HEK293T (cell line): ENCODE results near the gene PAPSS2.

Experiments
- CTCF ChIA-PET: fragments of 350-600 bp; formaldehyde crosslinking; extraction: SDS; loops from one replicate; lab custom pipeline; 2021; ENCODE audit warnings: antibody characterized with exemption, inconsistent platforms; lab: Yijun Ruan, JAX
- POLR2A ChIA-PET: fragments of 350-600 bp; formaldehyde crosslinking; extraction: SDS; loops from one replicate; lab custom pipeline; 2020; ENCODE audit warnings: antibody characterized with exemption, inconsistent platforms; lab: Yijun Ruan, JAX
- DNase-seq: peaks from one replicate; pipeline ENCODE4 v3.0.0; 2012; ENCODE audit warnings: mixed read lengths; ENCODE audit errors: extremely low spot score
- ARNT ChIP-seq: fragments of 450-650 bp; IDR thresholded peaks from 2 replicates; pipeline ENCODE4 v1.6.1; 2017; ENCODE audit warnings: mild to moderate bottlenecking
- BHLHE40 ChIP-seq: fragments of 450-650 bp; IDR thresholded peaks from 2 replicates; pipeline ENCODE4 v1.6.1; 2016; ENCODE audit warnings: mild to moderate bottlenecking, moderate library complexity, borderline replicate concordance
- CTBP1 ChIP-seq: fragments of 450-650 bp; IDR thresholded peaks from 2 replicates; pipeline ENCODE4 v1.6.1; 2016; ENCODE audit warnings: borderline replicate concordance
- ELF4 ChIP-seq: fragments of 450-650 bp; IDR thresholded peaks from 2 replicates; pipeline ENCODE4 v1.6.1; 2017; ENCODE audit warnings: antibody characterized with exemption
- FOXA1 ChIP-seq: fragments of 450-650 bp; IDR thresholded peaks from 2 replicates; pipeline ENCODE4 v1.6.1; 2016; ENCODE audit warnings: mild to moderate bottlenecking
- FOXK2 ChIP-seq: fragments of 450-650 bp; IDR thresholded peaks from 2 replicates; pipeline ENCODE4 v1.6.1; 2016; ENCODE audit warnings: mild to moderate bottlenecking
- FOXM1 ChIP-seq: fragments of 450-650 bp; IDR thresholded peaks from 2 replicates; pipeline ENCODE4 v1.6.1; 2017; ENCODE audit warnings: mild to moderate bottlenecking, borderline replicate concordance
- HDGF ChIP-seq: fragments of 450-650 bp; IDR thresholded peaks from 2 replicates; pipeline ENCODE4 v1.6.1; 2017; ENCODE audit warnings: antibody characterized with exemption, borderline replicate concordance
- L3MBTL2 ChIP-seq: fragments of 450-650 bp; conservative IDR thresholded peaks from 2 replicates; pipeline ENCODE4 v1.6.1; 2016; ENCODE audit warnings: mild to moderate bottlenecking
- LEF1 ChIP-seq: fragments of 450-650 bp; IDR thresholded peaks from 2 replicates; pipeline ENCODE4 v1.6.1; 2017; ENCODE audit warnings: mild to moderate bottlenecking, borderline replicate concordance
- NFRKB ChIP-seq: fragments of 450-650 bp; IDR thresholded peaks from 2 replicates; pipeline ENCODE4 v1.6.1; 2016; ENCODE audit warnings: mild to moderate bottlenecking, moderate library complexity
- SP1 ChIP-seq: fragments of 450-650 bp; IDR thresholded peaks from 2 replicates; pipeline ENCODE4 v1.6.1; 2017
- SUZ12 ChIP-seq: fragments of 450-650 bp; IDR thresholded peaks from 2 replicates; pipeline ENCODE4 v1.6.1; 2016; ENCODE audit warnings: mild to moderate bottlenecking
- TARDBP ChIP-seq: fragments of 450-650 bp; IDR thresholded peaks from 2 replicates; pipeline ENCODE4 v1.6.1; 2016
- ZNF384 ChIP-seq: fragments of 450-650 bp; IDR thresholded peaks from 2 replicates; pipeline ENCODE4 v1.6.1; 2016
- TF ChIP-seq, protein P1 (sequence below): fragments of 450-650 bp; IDR thresholded peaks from 2 replicates; pipeline ENCODE4 v1.6.1; 2016

Gene PAPSS2

DNA sequence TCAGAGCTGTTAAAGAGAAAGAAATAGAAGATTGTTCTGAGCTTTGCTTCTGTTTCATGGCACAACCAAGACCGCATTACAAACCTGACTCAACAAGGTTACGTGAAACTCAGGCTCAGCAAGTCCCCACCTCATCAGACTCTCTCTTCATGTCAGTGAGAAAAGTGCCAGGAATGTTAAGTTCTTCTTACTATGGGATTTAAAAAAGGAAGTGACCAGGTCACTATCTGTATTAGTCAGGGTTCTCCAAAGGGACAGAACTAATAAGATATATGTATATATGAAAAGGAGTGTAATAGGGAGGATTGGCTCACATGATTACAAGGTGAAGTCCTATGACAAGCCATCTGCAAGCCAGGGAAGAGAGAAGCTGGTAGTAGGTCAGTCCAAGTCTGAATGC lies 25.4 kb upstream of the PAPSS2 start:
- POLR2A ChIA-PET = no interaction called here
- DNase-seq = no peak
- CTCF ChIA-PET = no interaction called here
- TF ChIP-seq L3MBTL2 (no peak), TARDBP (no peak), HDGF (no peak)

DNA sequence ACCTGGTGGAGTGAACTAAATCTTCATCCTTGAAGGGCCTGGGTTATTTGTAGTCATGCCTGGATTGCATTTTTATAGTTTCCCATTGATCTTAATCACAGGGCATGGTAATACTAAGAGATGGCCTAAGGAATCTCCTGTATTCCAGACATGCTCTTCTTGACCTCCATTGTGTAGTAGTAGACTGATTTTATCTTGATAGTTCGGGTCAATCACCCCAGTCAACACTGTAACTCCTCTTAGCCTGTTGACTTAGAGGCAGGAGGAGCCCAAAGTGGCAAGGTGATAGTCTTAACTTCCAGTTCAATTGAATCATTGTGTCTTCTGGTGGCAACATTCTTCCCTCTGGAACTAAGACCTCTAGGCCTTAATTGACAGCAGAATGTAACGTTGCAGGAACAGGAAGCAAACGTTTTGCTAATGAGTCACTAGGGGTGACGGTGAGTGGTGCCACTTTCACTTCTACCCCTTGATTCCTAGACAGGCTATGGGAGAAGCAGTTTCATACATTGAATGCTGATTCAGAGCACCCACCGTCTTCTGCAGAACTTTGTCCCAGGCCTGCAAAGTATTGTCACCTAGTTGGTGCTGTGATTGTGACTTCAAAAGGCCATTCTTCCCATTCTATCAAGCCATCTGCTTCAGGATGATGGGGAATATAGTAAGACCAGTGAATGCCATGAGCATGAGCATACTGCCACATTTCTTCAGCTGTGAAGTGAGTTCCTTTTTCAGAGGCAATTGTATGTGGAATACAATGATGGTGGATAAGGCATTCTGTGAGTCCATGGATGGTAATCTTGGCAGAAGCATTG lies 24.0 kb upstream of the PAPSS2 start:
- DNase-seq = no peak
- CTCF ChIA-PET = no interaction called here
- POLR2A ChIA-PET = no interaction called here
- TF ChIP-seq ZNF384 (no peak), FOXK2 (no peak), FOXM1 (no peak), TARDBP (no peak), CTBP1 (no peak), LEF1 (no peak), HDGF (no peak), SP1 (no peak), SUZ12 (no peak)

DNA sequence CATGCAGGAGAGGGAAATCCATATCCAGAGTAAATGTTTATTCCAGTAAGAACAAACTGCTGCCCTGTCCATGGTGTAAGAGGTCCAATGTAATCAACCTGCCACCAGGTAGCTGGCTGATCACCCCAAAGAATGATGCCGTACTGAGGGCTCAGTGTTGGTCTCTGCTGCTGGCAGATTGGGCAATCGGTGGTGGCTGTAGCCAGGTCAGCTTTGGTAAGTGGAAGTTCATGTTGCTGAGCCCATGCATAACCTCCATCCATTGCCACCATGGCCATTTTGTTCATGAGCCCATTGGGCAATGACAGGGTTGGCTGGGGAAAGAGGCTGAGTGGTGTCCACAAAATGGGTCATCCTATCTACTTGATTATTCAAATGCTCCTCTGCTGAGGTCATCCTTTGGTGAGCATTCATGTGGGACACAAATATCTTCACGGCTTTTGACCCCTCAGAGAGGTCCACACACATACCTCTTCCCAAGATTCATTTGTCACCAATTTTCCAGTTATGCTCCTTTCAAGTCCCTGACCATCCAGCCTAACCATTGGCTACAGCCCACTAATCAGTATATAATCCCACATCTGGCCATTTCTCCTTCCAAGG lies 23.3 kb upstream of the PAPSS2 start:
- no peak for DNase-seq
- ChIA-PET POLR2A (no interaction called here), CTCF (no interaction called here)
- no peak for TF ChIP-seq SUZ12

DNA sequence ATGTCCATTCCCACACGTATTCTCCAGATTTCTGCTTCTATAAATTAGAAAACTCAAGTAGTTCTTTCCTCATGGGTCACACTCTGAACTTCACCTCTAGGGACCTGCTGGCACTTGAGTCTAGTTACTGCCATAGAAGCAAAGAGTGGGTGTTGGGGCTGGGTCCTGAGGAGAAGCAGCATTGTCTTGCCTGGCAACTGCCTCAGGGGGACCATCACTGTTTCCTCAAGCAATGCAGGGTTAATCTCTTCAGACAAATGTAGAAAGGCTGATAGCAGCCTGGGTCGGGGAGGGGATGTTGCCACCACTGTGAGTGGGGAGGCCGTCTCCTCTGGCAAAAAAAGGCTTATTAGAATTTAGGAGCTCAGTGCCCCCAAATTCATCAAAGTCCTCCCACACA lies 20.2 kb upstream of the PAPSS2 start:
- POLR2A ChIA-PET = no interaction called here
- no peak for DNase-seq
- TF ChIP-seq L3MBTL2 = no peak
- no peak for TF ChIP-seq FOXA1
- no peak for TF ChIP-seq BHLHE40
- TF ChIP-seq ARNT = no peak
- no peak for TF ChIP-seq HDGF
- no peak for TF ChIP-seq TARDBP
- no peak for TF ChIP-seq SUZ12
- TF ChIP-seq ELF4 = no peak
- no peak for TF ChIP-seq SP1
- TF ChIP-seq CTBP1 = no peak
- TF ChIP-seq, protein P1, sequence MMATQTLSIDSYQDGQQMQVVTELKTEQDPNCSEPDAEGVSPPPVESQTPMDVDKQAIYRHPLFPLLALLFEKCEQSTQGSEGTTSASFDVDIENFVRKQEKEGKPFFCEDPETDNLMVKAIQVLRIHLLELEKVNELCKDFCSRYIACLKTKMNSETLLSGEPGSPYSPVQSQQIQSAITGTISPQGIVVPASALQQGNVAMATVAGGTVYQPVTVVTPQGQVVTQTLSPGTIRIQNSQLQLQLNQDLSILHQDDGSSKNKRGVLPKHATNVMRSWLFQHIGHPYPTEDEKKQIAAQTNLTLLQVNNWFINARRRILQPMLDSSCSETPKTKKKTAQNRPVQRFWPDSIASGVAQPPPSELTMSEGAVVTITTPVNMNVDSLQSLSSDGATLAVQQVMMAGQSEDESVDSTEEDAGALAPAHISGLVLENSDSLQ = no peak
- no peak for TF ChIP-seq FOXK2
- TF ChIP-seq LEF1 = no peak
- TF ChIP-seq FOXM1 = no peak
- no peak for TF ChIP-seq ZNF384
- no peak for TF ChIP-seq NFRKB
- CTCF ChIA-PET = no interaction called here

DNA sequence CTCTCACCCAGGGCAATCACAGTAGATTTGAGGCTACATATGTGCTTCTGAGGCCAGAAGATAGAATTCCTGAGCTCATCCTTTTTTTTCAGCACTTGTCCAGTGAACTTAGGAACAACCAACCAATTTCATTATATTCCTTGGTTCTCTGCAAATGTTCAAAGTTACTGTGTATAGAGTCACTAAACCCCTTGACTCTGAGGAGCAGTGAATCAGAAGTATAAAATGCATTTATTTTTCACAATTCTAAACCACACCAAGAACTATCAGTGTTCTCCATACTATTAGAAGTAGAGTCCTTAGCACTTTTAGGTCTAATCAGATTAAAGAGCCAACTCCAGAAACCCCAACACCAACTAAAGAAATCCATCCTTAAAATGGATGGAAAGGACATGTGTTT lies 19.6 kb upstream of the PAPSS2 start:
- no peak for TF ChIP-seq NFRKB
- TF ChIP-seq ARNT = no peak
- no peak for TF ChIP-seq HDGF
- no peak for TF ChIP-seq FOXA1
- TF ChIP-seq FOXM1 = no peak
- no peak for TF ChIP-seq BHLHE40
- POLR2A ChIA-PET = no interaction called here
- no peak for DNase-seq
- CTCF ChIA-PET = no interaction called here

DNA sequence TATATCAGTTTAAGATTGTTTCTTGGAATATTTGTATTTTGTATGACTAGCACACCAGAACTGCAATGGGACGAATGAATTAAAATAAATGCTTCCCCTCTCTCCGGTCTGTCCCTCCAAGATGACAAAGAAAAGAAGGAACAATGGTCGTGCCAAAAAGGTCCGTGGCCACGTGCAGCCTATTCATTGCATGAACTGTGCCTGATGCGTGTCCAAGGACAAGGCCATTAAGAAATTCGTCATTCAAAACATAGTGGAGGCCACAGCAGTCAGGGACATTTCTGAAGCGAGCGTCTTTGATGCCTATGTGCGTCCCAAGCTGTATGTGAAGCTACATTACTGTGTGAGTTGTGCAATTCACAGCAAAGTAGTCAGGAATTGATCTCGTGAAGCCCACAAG lies 17.2 kb upstream of the PAPSS2 start:
- ChIA-PET CTCF (no interaction called here), POLR2A (no interaction called here)
- TF ChIP-seq ZNF384 (no peak), FOXK2 (no peak), FOXM1 (no peak), FOXA1 (no peak), SP1 (no peak), HDGF (no peak), CTBP1 (no peak), ELF4 (no peak), ARNT (no peak), L3MBTL2 (no peak), LEF1 (no peak), BHLHE40 (no peak), TARDBP (no peak), NFRKB (no peak), SUZ12 (no peak)
- TF ChIP-seq, protein P1 = no peak

DNA sequence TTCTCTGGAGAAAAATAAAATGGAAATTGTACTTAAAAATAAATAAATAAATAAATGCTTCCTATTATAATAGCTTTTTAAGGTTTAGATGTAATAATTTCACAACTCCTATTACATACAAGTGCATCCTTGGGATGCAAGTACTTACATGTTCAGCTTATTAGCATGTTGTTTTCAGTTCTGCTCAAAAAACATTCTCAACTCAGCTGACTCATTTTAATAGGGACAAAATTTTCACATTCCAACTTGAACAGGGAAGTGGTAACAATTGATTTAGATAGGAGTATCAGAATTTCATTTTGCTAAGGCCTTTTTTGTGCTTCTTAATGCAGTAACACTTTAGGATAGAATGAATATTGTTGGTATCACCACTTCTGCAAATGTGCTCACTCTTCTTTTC lies 16.7 kb upstream of the PAPSS2 start:
- ChIA-PET CTCF (no interaction called here), POLR2A (no interaction called here)
- DNase-seq = no peak
- no peak for TF ChIP-seq HDGF
- no peak for TF ChIP-seq TARDBP
- TF ChIP-seq BHLHE40 = no peak
- TF ChIP-seq, protein P1 = no peak
- TF ChIP-seq FOXA1 = no peak

More for the DNA sequence above, 17.2 kb upstream of the PAPSS2 start:
- no peak for DNase-seq
